HEK293 (cell line): ENCODE results near the gene EFEMP2.

Experiments
- CTCF ChIA-PET: fragments of 350-600 bp; formaldehyde crosslinking; extraction: SDS; loops from one replicate; lab custom pipeline; 2021; ENCODE audit warnings: antibody characterized with exemption; lab: Yijun Ruan, JAX
- POLR2A ChIA-PET: fragments of 300-600 bp; formaldehyde crosslinking; extraction: SDS; loops from one replicate; lab custom pipeline; 2020; ENCODE audit warnings: antibody characterized with exemption, inconsistent platforms; lab: Yijun Ruan, JAX
- H3K27ac ChIP-seq: fragments of 200-500 bp; sonication (Bioruptor generic); 2 replicates; pipeline ENCODE4 v1.5.1; 2014; ENCODE audit warnings: low read depth, low read length, control low read depth, inconsistent platforms; ENCODE audit errors: extremely low read depth
- H3K36me3 ChIP-seq, 2 experiments: fragments of 200-500 bp in 1 of 2; sonication (Bioruptor generic) in 1 of 2; 1 replicate in 1 of 2; 2 replicates in 1 of 2; pipeline ENCODE4 v1.5.1; 2014 to 2017; ENCODE audit warnings: inconsistent platforms in 2 of 2, low read length in 2 of 2; ENCODE audit not compliant: control insufficient read depth in 2 of 2, insufficient read depth in 1 of 2
- H3K4me1 ChIP-seq: fragments of 200-500 bp; sonication (Bioruptor generic); 2 replicates; pipeline ENCODE4 v1.5.1; 2014; ENCODE audit warnings: mild to moderate bottlenecking, low read length, inconsistent platforms; ENCODE audit not compliant: control insufficient read depth, insufficient read depth
- H3K4me3 ChIP-seq: 2 replicates; pipeline ENCODE4 v1.5.1; 2011; ENCODE audit warnings: low read depth, mild to moderate bottlenecking, control low read depth, low read length, moderate library complexity
- H3K9me3 ChIP-seq: fragments of 200-500 bp; sonication (Bioruptor generic); 2 replicates; pipeline ENCODE4 v1.5.1; 2014; ENCODE audit warnings: low read depth, low read length, inconsistent platforms; ENCODE audit not compliant: control insufficient read depth, insufficient read depth
- AEBP2 ChIP-seq: fragments of 450-650 bp; formaldehyde crosslinking; IDR thresholded peaks from 2 replicates; pipeline ENCODE4 v1.5.1; 2016; ENCODE audit warnings: missing biosample characterization, missing genetic modification characterization, borderline replicate concordance
- ATF2 ChIP-seq: fragments of 450-650 bp; formaldehyde crosslinking; IDR thresholded peaks from 2 replicates; pipeline ENCODE4 v1.5.1; 2016; ENCODE audit warnings: missing biosample characterization, missing genetic modification characterization, low read depth
- KLF10 ChIP-seq: fragments of 450-650 bp; IDR thresholded peaks from 2 replicates; pipeline ENCODE4 v1.5.1; 2018; ENCODE audit warnings: missing biosample characterization, mild to moderate bottlenecking, missing genetic modification characterization
- YY1 ChIP-seq: fragments of 450-650 bp; formaldehyde crosslinking; IDR thresholded peaks from 2 replicates; pipeline ENCODE4 v1.5.1; 2018; ENCODE audit warnings: missing biosample characterization, missing genetic modification characterization
- ZBTB44 ChIP-seq: fragments of 450-650 bp; IDR thresholded peaks from 2 replicates; pipeline ENCODE4 v1.5.1; 2018; ENCODE audit warnings: missing biosample characterization, mild to moderate bottlenecking, missing genetic modification characterization
- ZBTB49 ChIP-seq: fragments of 450-650 bp; formaldehyde crosslinking; IDR thresholded peaks from 2 replicates; pipeline ENCODE4 v1.5.1; 2016; ENCODE audit warnings: missing biosample characterization, missing genetic modification characterization, low read depth
- ZFP37 ChIP-seq: fragments of 450-650 bp; formaldehyde crosslinking; IDR thresholded peaks from 2 replicates; pipeline ENCODE4 v1.5.1; 2016; ENCODE audit warnings: missing biosample characterization, missing genetic modification characterization
- ZNF138 ChIP-seq: fragments of 450-650 bp; formaldehyde crosslinking; IDR thresholded peaks from 2 replicates; pipeline ENCODE4 v1.5.1; 2016; ENCODE audit warnings: missing biosample characterization, missing genetic modification characterization, borderline replicate concordance
- ZNF214 ChIP-seq: fragments of 450-650 bp; formaldehyde crosslinking; IDR thresholded peaks from 2 replicates; pipeline ENCODE4 v1.5.1; 2017; ENCODE audit warnings: missing biosample characterization, mild to moderate bottlenecking, missing genetic modification characterization, borderline replicate concordance
- ZNF239 ChIP-seq: fragments of 450-650 bp; formaldehyde crosslinking; IDR thresholded peaks from 2 replicates; pipeline ENCODE4 v1.5.1; 2016; ENCODE audit warnings: missing biosample characterization, missing genetic modification characterization
- ZNF26 ChIP-seq: fragments of 450-650 bp; formaldehyde crosslinking; IDR thresholded peaks from 2 replicates; pipeline ENCODE4 v1.5.1; 2016; ENCODE audit warnings: missing biosample characterization, missing genetic modification characterization
- ZNF302 ChIP-seq: fragments of 450-650 bp; formaldehyde crosslinking; IDR thresholded peaks from 2 replicates; pipeline ENCODE4 v1.5.1; 2016; ENCODE audit warnings: missing biosample characterization, missing genetic modification characterization, low read depth
- ZNF335 ChIP-seq: fragments of 450-650 bp; formaldehyde crosslinking; conservative IDR thresholded peaks from 2 replicates; pipeline ENCODE4 v1.5.1; 2016; ENCODE audit warnings: missing biosample characterization, missing genetic modification characterization
- ZNF416 ChIP-seq: fragments of 450-650 bp; formaldehyde crosslinking; IDR thresholded peaks from 2 replicates; pipeline ENCODE4 v1.5.1; 2016; ENCODE audit warnings: missing biosample characterization, missing genetic modification characterization
- ZNF560 ChIP-seq: fragments of 450-650 bp; formaldehyde crosslinking; IDR thresholded peaks from 2 replicates; pipeline ENCODE4 v1.5.1; 2017; ENCODE audit warnings: missing biosample characterization, missing genetic modification characterization, borderline replicate concordance
- ZNF610 ChIP-seq: fragments of 450-650 bp; formaldehyde crosslinking; IDR thresholded peaks from 2 replicates; pipeline ENCODE4 v1.5.1; 2016; ENCODE audit warnings: missing biosample characterization, missing genetic modification characterization, borderline replicate concordance
- ZNF692 ChIP-seq: fragments of 450-650 bp; formaldehyde crosslinking; IDR thresholded peaks from 2 replicates; pipeline ENCODE4 v1.5.1; 2016; ENCODE audit warnings: missing biosample characterization, missing genetic modification characterization
- ZNF704 ChIP-seq: fragments of 450-650 bp; formaldehyde crosslinking; IDR thresholded peaks from 2 replicates; pipeline ENCODE4 v1.5.1; 2016; ENCODE audit warnings: missing biosample characterization, missing genetic modification characterization
- ZNF776 ChIP-seq: fragments of 450-650 bp; formaldehyde crosslinking; IDR thresholded peaks from 2 replicates; pipeline ENCODE4 v1.5.0; 2017; ENCODE audit warnings: missing biosample characterization, missing genetic modification characterization, borderline replicate concordance
- ZNF792 ChIP-seq: fragments of 450-650 bp; formaldehyde crosslinking; IDR thresholded peaks from 2 replicates; pipeline ENCODE4 v1.5.1; 2016; ENCODE audit warnings: missing biosample characterization, missing genetic modification characterization

Gene EFEMP2

GRCh38 chr11:65907878-65908277 is 35.3 kb upstream of the EFEMP2 start:
- no peak overlapping the region for H3K27ac ChIP-seq
- ChIA-PET CTCF (interaction anchor here (11.8 kb wide), 1 partner anchor 21 kb away, joined by 189 read pairs; the partner anchor contains the start of genes CCDC85B and FIBP), POLR2A (no interaction called here)
- H3K4me1 ChIP-seq: no peaks in the 10 kb centered on the region; the same call in 1 of the 2 replicates
- TF ChIP-seq ZNF138 (tag by site-specific recombination): no peak
- TF ChIP-seq ZFP37 (tag by site-specific recombination): no peak
- TF ChIP-seq ZNF610 (tag by site-specific recombination): no peak
- TF ChIP-seq ZBTB49 (tag by site-specific recombination): no peak
- TF ChIP-seq ZNF692 (tag by site-specific recombination): no peak
- TF ChIP-seq KLF10 (tag by site-specific recombination): no peak
- no peak for TF ChIP-seq ZNF214 (tag by site-specific recombination)
- no peak for TF ChIP-seq YY1 (tag by site-specific recombination)
- no peak for TF ChIP-seq ZNF416
- no peak for TF ChIP-seq ZNF239 (tag by site-specific recombination)
- TF ChIP-seq ZNF792 (tag by site-specific recombination): no peak
- TF ChIP-seq ZNF335 (tag by site-specific recombination): no peak
- TF ChIP-seq ZNF776 (tag by site-specific recombination): no peak
- TF ChIP-seq ZNF704 (tag by site-specific recombination): no peak
- no peak for TF ChIP-seq ATF2 (tag by site-specific recombination)
- TF ChIP-seq ZNF560 (tag by site-specific recombination): no peak
- TF ChIP-seq ZNF26 (tag by site-specific recombination): no peak
- TF ChIP-seq ZBTB44 (tag by site-specific recombination): no peak
- TF ChIP-seq ZNF302 (tag by site-specific recombination): no peak
- no peak for TF ChIP-seq AEBP2 (tag by site-specific recombination)
- H3K4me3 ChIP-seq: no peak overlapping the region
- H3K36me3 ChIP-seq: no peaks in the 10 kb centered on the region
- no peaks in the 10 kb centered on the region for H3K9me3 ChIP-seq
